Body of pancreas (tissue), 4 donors: ENCODE measurements around the gene PSMD11. TPM values are rescaled to one million over a fixed set of nuclear protein-coding genes. Genes with fewer than 3 reads are reported as not detected.

Experiments used
- ATAC-seq: fragments of 150-250 bp; one replicate; pipeline ENCODE4 v1.9.1; 2016
- DNase-seq, 4 donors: peaks; one replicate each; pipeline ENCODE4 v3.0.0-alpha.2; 2019
- H3K27ac ChIP-seq, 4 donors: fragments of 200-600 bp; sonication (generic); 1 replicate in 3 of 4; 2 replicates in 1 of 4; pipeline versions ENCODE4 v1.5.1 to v1.6.1; 2016 to 2019; ENCODE audit warnings: mild to moderate bottlenecking in 1 of 4, mixed read lengths in 1 of 4, moderate library complexity in 1 of 4
- H3K27me3 ChIP-seq, 2 donors: fragments of 200-600 bp; sonication (generic); one replicate each; pipeline ENCODE4 v1.6.0; 2016; ENCODE audit warnings: mild to moderate bottlenecking in 1 of 2
- H3K36me3 ChIP-seq, 2 donors: fragments of 200-600 bp; sonication (generic); replicated peaks in 1 of 2; 2 replicates each; pipeline ENCODE4 v1.5.1; 2016; ENCODE audit warnings: low read depth in 2 of 2; ENCODE audit not compliant: insufficient read depth in 1 of 2
- H3K4me1 ChIP-seq: fragments of 200-600 bp; sonication (generic); one replicate; pipeline ENCODE4 v1.6.0; 2016
- H3K4me3 ChIP-seq, 2 donors: fragments of 200-600 bp; sonication (generic); 1 replicate in 1 of 2; 2 replicates in 1 of 2; pipeline ENCODE4 v1.5.1; 2016 to 2019
- H3K9me3 ChIP-seq, 3 donors: fragments of 200-600 bp; sonication (generic); 1 replicate in 2 of 3; 2 replicates in 1 of 3; pipeline ENCODE4 v1.5.1; 2016
- POLR2A ChIP-seq, 3 donors: fragments of 450-650 bp; IDR thresholded peaks; one replicate each; pipeline ENCODE4 v1.6.1; 2016; ENCODE audit warnings: antibody characterized with exemption in 3 of 3, mild to moderate bottlenecking in 2 of 3
- WGBS, 2 donors: methylation state at CpG; one replicate each; pipeline ENCODE4 v1.1.5; 2017; 5-methylcytosine and 5-hydroxymethylcytosine counted together
- intact Hi-C: fragments of 100-400 bp; cut with DNase I; formaldehyde crosslinking; loops from one replicate; pipeline ENCODE4 v1.15.1; 2023
- total RNA-seq, 2 donors: library from RNA; depleted of rRNA; stranded (reverse); fragments of >200 nt; gene quantifications; one replicate each; pipeline ENCODE4 v1.1.0, GENCODE V29; 2016
- TF ChIP-seq, protein P1 (sequence below), 7 experiments: fragments of 450-650 bp in 4 of 7; fragments of 200-600 bp in 3 of 7; sonication (generic) in 3 of 7; IDR thresholded peaks; one replicate each; pipeline ENCODE4 v1.5.1; 2016 to 2019; ENCODE audit warnings: antibody characterized with exemption in 7 of 7

Gene PSMD11
- total RNA-seq, 2 donors from 2014 or later = 18.9 to 24.7 TPM

DNA sequence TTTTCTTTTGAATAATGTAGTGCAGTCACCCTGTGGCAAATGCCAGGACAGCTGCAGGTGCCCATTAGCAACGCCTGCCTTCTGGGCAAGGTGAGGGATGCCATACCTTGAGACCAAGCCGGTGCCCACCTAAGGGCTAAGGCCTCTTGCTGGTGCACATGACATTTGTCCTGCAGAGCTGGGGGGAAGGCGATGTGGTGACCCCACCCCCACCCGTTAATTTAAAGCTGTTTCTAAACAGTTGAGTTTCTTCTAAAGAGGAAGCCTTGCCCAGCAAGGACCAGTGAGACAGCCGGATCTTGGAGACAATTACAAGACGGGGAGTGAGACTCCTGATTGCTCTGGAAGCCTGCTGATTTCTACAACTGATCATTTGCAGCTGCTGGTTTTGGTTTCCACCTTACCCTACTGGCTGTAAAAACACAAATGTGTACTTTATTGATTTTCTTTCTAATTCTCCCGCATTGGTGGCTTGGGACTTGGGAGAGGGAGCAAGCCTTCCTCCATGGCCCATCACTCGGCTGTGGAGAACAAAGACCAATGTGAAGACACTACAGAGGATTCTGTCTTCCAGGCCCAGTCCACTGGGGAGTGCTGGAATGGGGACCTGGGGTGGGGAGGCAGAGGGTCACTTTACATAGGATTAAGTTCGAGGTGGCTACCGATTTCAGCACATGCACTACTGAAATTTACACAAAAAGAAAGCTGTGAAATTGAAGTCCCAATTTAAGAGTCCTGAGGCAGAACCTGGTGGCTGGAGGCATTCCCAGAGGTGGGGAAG lies 45.2 kb downstream of the PSMD11 start:
- no peak for DNase-seq
- H3K27ac ChIP-seq = no peak overlapping the region
- ATAC-seq = no peak
- no peaks in the 10 kb centered on the region for H3K9me3 ChIP-seq
- no peaks in the 10 kb centered on the region for H3K36me3 ChIP-seq
- H3K4me3 ChIP-seq = no peak overlapping the region
- 52 to 74% methylated on average over 9 to 10 of the region's 10 CpGs for WGBS, 2 donors
- H3K4me1 ChIP-seq = peaks cover 25% of the 10 kb centered on the region
- TF ChIP-seq, protein P1, sequence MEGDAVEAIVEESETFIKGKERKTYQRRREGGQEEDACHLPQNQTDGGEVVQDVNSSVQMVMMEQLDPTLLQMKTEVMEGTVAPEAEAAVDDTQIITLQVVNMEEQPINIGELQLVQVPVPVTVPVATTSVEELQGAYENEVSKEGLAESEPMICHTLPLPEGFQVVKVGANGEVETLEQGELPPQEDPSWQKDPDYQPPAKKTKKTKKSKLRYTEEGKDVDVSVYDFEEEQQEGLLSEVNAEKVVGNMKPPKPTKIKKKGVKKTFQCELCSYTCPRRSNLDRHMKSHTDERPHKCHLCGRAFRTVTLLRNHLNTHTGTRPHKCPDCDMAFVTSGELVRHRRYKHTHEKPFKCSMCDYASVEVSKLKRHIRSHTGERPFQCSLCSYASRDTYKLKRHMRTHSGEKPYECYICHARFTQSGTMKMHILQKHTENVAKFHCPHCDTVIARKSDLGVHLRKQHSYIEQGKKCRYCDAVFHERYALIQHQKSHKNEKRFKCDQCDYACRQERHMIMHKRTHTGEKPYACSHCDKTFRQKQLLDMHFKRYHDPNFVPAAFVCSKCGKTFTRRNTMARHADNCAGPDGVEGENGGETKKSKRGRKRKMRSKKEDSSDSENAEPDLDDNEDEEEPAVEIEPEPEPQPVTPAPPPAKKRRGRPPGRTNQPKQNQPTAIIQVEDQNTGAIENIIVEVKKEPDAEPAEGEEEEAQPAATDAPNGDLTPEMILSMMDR (IDR thresholded peaks at IDR 0.05) = no peak
- TF ChIP-seq POLR2A (IDR thresholded peaks at IDR 0.05) = no peak
- H3K27me3 ChIP-seq = no peaks in the 10 kb centered on the region
- intact Hi-C loops = loop anchor here (10.0 kb wide), 1 partner anchor 255 kb away; no protein-coding TSS in a partner anchor

DNA sequence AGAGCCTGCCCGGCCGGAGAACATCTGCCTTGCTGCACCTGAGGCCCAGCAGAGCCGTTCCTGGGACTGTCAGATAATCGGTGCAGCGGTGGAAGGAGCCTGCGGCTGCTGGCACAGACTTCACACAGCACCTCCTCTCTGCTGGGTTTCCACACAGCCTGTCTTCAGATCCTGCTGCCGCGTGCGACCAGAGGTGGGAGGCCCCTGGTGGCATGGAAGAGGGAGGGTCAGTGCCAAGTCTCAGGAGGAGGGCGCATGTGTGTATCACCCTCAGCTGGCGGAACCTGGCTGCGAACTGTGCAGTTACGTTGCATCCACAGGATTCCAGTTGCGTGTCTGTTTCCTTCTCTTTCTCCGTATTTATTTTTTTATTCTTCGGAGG lies 45.8 kb downstream of the PSMD11 start:
- ATAC-seq = no peak
- TF ChIP-seq, protein P1 (IDR thresholded peaks at IDR 0.05) = no peak
- TF ChIP-seq POLR2A (IDR thresholded peaks at IDR 0.05) = no peak
- WGBS, 2 donors = 72 to 81% methylated on average over 15 of the region's 16 CpGs
- H3K4me1 ChIP-seq = peaks cover 25% of the 10 kb centered on the region
- H3K27me3 ChIP-seq = no peaks in the 10 kb centered on the region
- no peak overlapping the region for H3K27ac ChIP-seq
- no peaks in the 10 kb centered on the region for H3K36me3 ChIP-seq
- peak in 1 of 4 donors; percentile 18 for DNase-seq
- H3K4me3 ChIP-seq = no peak overlapping the region
- intact Hi-C loops = loop anchor here (10.0 kb wide), 1 partner anchor 255 kb away; no protein-coding TSS in a partner anchor
- no peaks in the 10 kb centered on the region for H3K9me3 ChIP-seq

DNA sequence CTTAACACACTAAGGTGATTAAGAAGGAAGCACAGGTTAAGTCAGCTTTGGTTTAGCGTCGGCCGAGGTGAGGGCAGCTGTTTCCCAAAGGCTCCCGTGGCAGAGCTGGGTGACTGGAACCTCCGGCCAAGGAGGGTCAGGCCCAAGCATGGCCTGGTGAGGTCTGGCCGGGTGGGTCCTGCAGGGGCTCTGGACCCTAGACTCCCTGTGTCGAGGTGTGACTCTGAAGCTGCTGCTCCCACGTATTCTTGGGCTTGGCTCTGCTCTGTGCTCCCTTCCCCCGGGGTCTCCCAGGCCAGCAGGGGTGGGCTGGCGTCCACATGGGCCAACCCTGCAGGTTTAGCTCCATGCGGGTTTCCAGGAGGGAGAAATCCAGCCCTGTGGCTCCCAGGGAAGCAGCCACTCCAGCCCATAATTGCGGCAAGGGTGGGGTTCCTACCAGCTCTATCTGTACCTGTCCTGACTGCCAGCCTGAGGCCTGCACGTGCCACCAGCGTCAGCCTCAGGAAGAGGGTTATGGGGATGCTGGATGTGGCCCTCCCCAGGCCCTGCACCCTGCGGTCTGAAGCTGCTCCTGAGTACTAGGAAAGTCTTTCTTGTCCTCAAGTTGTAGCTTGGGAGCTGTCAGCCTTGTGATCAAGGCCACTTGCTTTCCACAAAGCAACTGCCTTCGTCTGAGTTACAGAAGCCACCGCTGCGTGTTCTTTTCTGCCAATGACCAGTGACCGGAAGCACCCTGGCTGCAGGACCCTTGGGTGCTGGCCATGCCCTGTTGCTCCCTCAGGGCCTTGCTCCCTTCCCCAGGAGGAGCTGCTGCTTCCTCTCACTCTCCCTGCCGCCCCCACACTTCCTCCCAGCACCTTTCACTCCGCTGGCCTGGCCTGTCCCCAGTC lies 47.3 kb downstream of the PSMD11 start:
- no peak for DNase-seq
- H3K4me3 ChIP-seq = no peak overlapping the region
- no peaks in the 10 kb centered on the region for H3K9me3 ChIP-seq
- intact Hi-C loops = loop anchor here (10.0 kb wide), 1 partner anchor 253 kb away; no protein-coding TSS in a partner anchor
- peaks cover 23% of the 10 kb centered on the region for H3K4me1 ChIP-seq
- H3K27me3 ChIP-seq = no peaks in the 10 kb centered on the region
- H3K27ac ChIP-seq = no peak overlapping the region
- no peak for ATAC-seq
- H3K36me3 ChIP-seq = no peaks in the 10 kb centered on the region
- 86 to 94% methylated on average over 6 to 21 of the region's 21 CpGs for WGBS, 2 donors
- TF ChIP-seq, protein P1 (IDR thresholded peaks at IDR 0.05) = no peak
- TF ChIP-seq POLR2A (IDR thresholded peaks at IDR 0.05) = no peak

DNA sequence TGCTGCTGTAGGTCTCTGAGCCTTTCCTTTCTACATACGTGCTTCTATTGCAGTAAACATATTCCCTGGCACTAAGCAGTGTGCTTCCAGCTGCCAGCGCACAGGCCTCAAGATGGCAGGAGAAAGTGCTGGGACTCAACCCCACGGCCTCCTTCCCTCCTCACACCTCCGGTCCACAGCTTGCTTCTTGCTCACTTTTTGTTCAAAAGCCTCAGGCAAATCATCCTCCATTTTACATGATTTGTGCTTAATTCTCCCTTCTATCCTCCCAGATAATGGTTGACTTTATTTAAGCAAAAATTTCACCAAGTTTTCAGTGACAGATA lies 47.9 kb downstream of the PSMD11 start:
- H3K36me3 ChIP-seq = no peaks in the 10 kb centered on the region
- no peak overlapping the region for H3K27ac ChIP-seq
- H3K4me1 ChIP-seq = peaks cover 23% of the 10 kb centered on the region
- intact Hi-C loops = loop anchor here (10.0 kb wide), 1 partner anchor 253 kb away; no protein-coding TSS in a partner anchor
- DNase-seq (no peak), ATAC-seq (no peak)
- no peak overlapping the region for H3K4me3 ChIP-seq
- no peaks in the 10 kb centered on the region for H3K27me3 ChIP-seq
- no peak for TF ChIP-seq POLR2A (IDR thresholded peaks at IDR 0.05)
- WGBS, 2 donors = 82 to 86% methylated on average over 4 of the region's 4 CpGs
- no peaks in the 10 kb centered on the region for H3K9me3 ChIP-seq

DNA sequence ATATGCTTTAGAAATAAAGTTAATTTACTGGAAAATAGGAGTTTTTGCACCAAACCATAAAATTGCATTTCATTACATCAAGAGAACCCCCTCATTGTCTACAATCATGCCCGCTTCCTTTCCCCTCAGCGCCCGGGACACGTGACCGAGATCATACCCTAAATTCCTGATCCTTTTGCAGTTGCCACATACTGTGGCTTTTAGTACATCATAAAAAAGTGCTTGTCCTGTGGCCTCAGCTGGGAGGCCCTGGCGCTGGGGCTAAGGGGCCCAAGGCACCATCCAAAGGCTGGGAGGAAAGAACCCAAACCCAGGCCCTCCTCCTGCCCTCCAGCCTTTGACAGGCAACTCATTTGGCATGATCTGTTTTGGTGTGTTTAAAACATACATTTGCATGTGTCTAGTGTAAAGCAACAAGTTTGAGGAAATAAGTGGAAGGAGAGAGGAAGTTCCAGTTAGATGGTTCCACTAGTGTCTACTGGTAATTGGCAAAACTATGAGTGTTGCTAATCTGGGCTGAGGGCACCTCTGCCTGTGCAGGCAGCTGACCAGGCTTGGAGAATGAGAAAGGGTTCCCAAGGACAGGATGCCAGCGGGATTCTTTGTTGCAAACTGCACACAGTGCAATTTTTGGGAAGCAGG lies 48.5 kb downstream of the PSMD11 start:
- H3K36me3 ChIP-seq = no peaks in the 10 kb centered on the region
- no peaks in the 10 kb centered on the region for H3K27me3 ChIP-seq
- ATAC-seq (no peak), DNase-seq (no peak)
- TF ChIP-seq POLR2A (IDR thresholded peaks at IDR 0.05) = no peak
- TF ChIP-seq, protein P1 (IDR thresholded peaks at IDR 0.05) = no peak
- no peak overlapping the region for H3K4me3 ChIP-seq
- intact Hi-C loops = loop anchor here (10.0 kb wide), 1 partner anchor 252 kb away; no protein-coding TSS in a partner anchor
- H3K9me3 ChIP-seq = no peaks in the 10 kb centered on the region
- 87 to 94% methylated on average over 7 of the region's 7 CpGs for WGBS, 2 donors
- H3K4me1 ChIP-seq = peaks cover 18% of the 10 kb centered on the region
- no peak overlapping the region for H3K27ac ChIP-seq
